HUES64 (cell line): ENCODE results near the gene ZNHIT1.

Experiments
- H3K27ac ChIP-seq: 2 replicates; pipeline ENCODE4 v1.7.0; 2013; ENCODE audit warnings: low read depth, low read length, inconsistent platforms
- H3K27me3 ChIP-seq: 2 replicates; pipeline ENCODE4 v1.6.1; 2013; ENCODE audit warnings: mild to moderate bottlenecking, low read length; ENCODE audit not compliant: insufficient read depth
- H3K36me3 ChIP-seq: 2 replicates; pipeline ENCODE4 v1.6.1; 2013; ENCODE audit warnings: mild to moderate bottlenecking, low read length; ENCODE audit not compliant: insufficient read depth
- H3K4me1 ChIP-seq: 2 replicates; pipeline ENCODE4 v1.6.1; 2013; ENCODE audit warnings: mild to moderate bottlenecking, low read length, moderate library complexity; ENCODE audit not compliant: insufficient read depth
- H3K4me3 ChIP-seq: 2 replicates; pipeline ENCODE4 v1.5.1; 2013; ENCODE audit warnings: mild to moderate bottlenecking, low read length, moderate library complexity
- H3K9ac ChIP-seq: 2 replicates; pipeline ENCODE4 v1.6.1; 2013; ENCODE audit warnings: mild to moderate bottlenecking, low read depth, low read length
- H3K9me3 ChIP-seq: 2 replicates; pipeline ENCODE4 v1.6.1; 2013; ENCODE audit warnings: low read depth, low read length; ENCODE audit not compliant: insufficient read depth
- WGBS: fragments of 150-250, 120-280 bp; methylation state at CpG from one replicate; pipeline ENCODE4 v1.1.7; 2013; ENCODE audit warnings: missing lambda C conversion rate; 5-methylcytosine and 5-hydroxymethylcytosine counted together

ZNHIT1 gene

GRCh38 chr7:101269664-101270063, 51.7 kb downstream of the ZNHIT1 start:
- Histone ChIP-seq H3K9ac (no peak overlapping the region), H3K9me3 (no peaks in the 10 kb centered on the region), H3K27ac (no peak overlapping the region), H3K27me3 (no peaks in the 10 kb centered on the region), H3K4me1 (peaks cover 13% of the 10 kb centered on the region), H3K36me3 (no peaks in the 10 kb centered on the region), H3K4me3 (no peak overlapping the region)
- 94% methylated on average over 21 of the region's 21 CpGs for WGBS

- H3K4me1 ChIP-seq = peaks cover 13% of the 10 kb centered on the region
- H3K4me3 ChIP-seq = no peak overlapping the region
- no peaks in the 10 kb centered on the region for H3K9me3 ChIP-seq
- H3K36me3 ChIP-seq = no peaks in the 10 kb centered on the region
- no peak overlapping the region for H3K27ac ChIP-seq
- WGBS = 95% methylated on average over 5 of the region's 5 CpGs
- no peaks in the 10 kb centered on the region for H3K27me3 ChIP-seq
- no peak overlapping the region for H3K9ac ChIP-seq
These were observed 53.1 kb downstream of the ZNHIT1 start for GRCh38 chr7:101271021-101271420.

GRCh38 chr7:101273206-101273605, 55.2 kb downstream of the ZNHIT1 start:
- no peaks in the 10 kb centered on the region for H3K27me3 ChIP-seq
- no peak overlapping the region for H3K4me3 ChIP-seq
- 60% methylated on average over 4 of the region's 4 CpGs for WGBS
- peaks cover 13% of the 10 kb centered on the region for H3K4me1 ChIP-seq
- H3K9ac ChIP-seq = no peak overlapping the region
- H3K9me3 ChIP-seq = no peaks in the 10 kb centered on the region
- peak overlapping the region; percentile 1; the same call in 1 of the 2 replicates for H3K27ac ChIP-seq
- no peaks in the 10 kb centered on the region for H3K36me3 ChIP-seq
